Neural progenitor cell (in vitro differentiated cells): Measurements from ENCODE around the gene MAP3K4.

Source experiments
- CTCF ChIP-seq: fragments of 200-600 bp; sonication (generic); IDR thresholded peaks from 2 replicates; pipeline ENCODE4 v1.5.1; 2017; ENCODE audit warnings: antibody characterized with exemption, mild to moderate bottlenecking
- EZH2 ChIP-seq: fragments of 200-600 bp; sonication (generic); IDR thresholded peaks from 2 replicates; pipeline ENCODE4 v1.6.1; 2017; ENCODE audit warnings: antibody characterized with exemption, mild to moderate bottlenecking, moderate library complexity

GRCh38 chr6:161021543-161021942 lies 30.0 kb downstream of the MAP3K4 start:
- TF ChIP-seq CTCF = no peak
- TF ChIP-seq EZH2 = no peak
